Mammary epithelial cell (primary cell): ENCODE data around the gene RTP3.

Source experiments
- CTCF ChIP-seq, 2 donors: IDR thresholded peaks in 1 of 2; conservative IDR thresholded peaks in 1 of 2; 2 replicates each; pipeline ENCODE4 v1.5.1; 2011 to 2012; ENCODE audit warnings: inconsistent platforms in 2 of 2, low read length in 2 of 2, mild to moderate bottlenecking in 2 of 2, control low read depth in 1 of 2, low read depth in 1 of 2; ENCODE audit not compliant: insufficient read depth in 1 of 2; ENCODE audit errors: extremely low read depth in 1 of 2
- EZH2 ChIP-seq: IDR thresholded peaks from 2 replicates; pipeline ENCODE4 v1.6.1; 2012; ENCODE audit warnings: low read length, inconsistent platforms, borderline replicate concordance

- TF ChIP-seq CTCF (conservative IDR thresholded peaks at IDR 0.05 in 1 of 2, IDR thresholded peaks at IDR 0.05 in 1 of 2; ENCODE audit: extremely low read depth in 1 of 2, insufficient read depth in 1 of 2, low read depth in 1 of 2, low read length in 2 of 2) (no peak), EZH2 (no peak)
Measured at GRCh38 chr3:46477145-46477544, 20.6 kb upstream of the RTP3 start.
